Stomach (tissue), 4 donors: ENCODE data around the gene CISD3.

ENCODE experiments used
- EP300 ChIP-seq: sonication (generic); formaldehyde crosslinking; IDR thresholded peaks from one replicate; pipeline ENCODE4 v1.6.1; 2017; ENCODE audit warnings: antibody characterized with exemption
- POLR2A ChIP-seq, 4 donors: fragments of 450-650 bp; IDR thresholded peaks; one replicate each; pipeline ENCODE4 v1.6.1; 2016; ENCODE audit warnings: antibody characterized with exemption in 4 of 4, control low read depth in 2 of 4, mild to moderate bottlenecking in 1 of 4, moderate library complexity in 1 of 4
- POLR2AphosphoS5 ChIP-seq, 3 donors: sonication (generic); formaldehyde crosslinking; IDR thresholded peaks; one replicate each; pipeline ENCODE4 v1.6.1; 2016; ENCODE audit warnings: antibody characterized with exemption in 3 of 3
- TF ChIP-seq, protein P1 (sequence below), 7 experiments: fragments of 450-650 bp in 4 of 7; fragments of 200-600 bp in 3 of 7; sonication (generic) in 3 of 7; IDR thresholded peaks; one replicate each; pipeline ENCODE4 v1.5.1; 2016 to 2019; ENCODE audit warnings: antibody characterized with exemption in 7 of 7, control low read depth in 2 of 7, mild to moderate bottlenecking in 1 of 7

- no peak for TF ChIP-seq POLR2A (IDR thresholded peaks at IDR 0.05)
- TF ChIP-seq, protein P1, sequence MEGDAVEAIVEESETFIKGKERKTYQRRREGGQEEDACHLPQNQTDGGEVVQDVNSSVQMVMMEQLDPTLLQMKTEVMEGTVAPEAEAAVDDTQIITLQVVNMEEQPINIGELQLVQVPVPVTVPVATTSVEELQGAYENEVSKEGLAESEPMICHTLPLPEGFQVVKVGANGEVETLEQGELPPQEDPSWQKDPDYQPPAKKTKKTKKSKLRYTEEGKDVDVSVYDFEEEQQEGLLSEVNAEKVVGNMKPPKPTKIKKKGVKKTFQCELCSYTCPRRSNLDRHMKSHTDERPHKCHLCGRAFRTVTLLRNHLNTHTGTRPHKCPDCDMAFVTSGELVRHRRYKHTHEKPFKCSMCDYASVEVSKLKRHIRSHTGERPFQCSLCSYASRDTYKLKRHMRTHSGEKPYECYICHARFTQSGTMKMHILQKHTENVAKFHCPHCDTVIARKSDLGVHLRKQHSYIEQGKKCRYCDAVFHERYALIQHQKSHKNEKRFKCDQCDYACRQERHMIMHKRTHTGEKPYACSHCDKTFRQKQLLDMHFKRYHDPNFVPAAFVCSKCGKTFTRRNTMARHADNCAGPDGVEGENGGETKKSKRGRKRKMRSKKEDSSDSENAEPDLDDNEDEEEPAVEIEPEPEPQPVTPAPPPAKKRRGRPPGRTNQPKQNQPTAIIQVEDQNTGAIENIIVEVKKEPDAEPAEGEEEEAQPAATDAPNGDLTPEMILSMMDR (IDR thresholded peaks at IDR 0.05), result no peak
- TF ChIP-seq POLR2AphosphoS5 (IDR thresholded peaks at IDR 0.05), result no peak
- no peak for TF ChIP-seq EP300
Observed at GRCh38 chr17:38753071-38753506, 22.9 kb downstream of the CISD3 start.
